Psoas muscle (tissue), 8 donors: ENCODE results near the gene TENM3. TPM values are rescaled to one million over a fixed set of nuclear protein-coding genes. Genes with fewer than 3 reads are reported as not detected.

ENCODE experiments used
- ATAC-seq, 4 donors: fragments of 200-7000 bp; cut with Tn5 transposase; one replicate each; pipeline ENCODE4 v1.9.1; 2020; ENCODE audit warnings: moderate library complexity in 3 of 4, mild to moderate bottlenecking in 2 of 4
- DNase-seq, 2 donors: peaks; one replicate each; pipeline ENCODE4 v3.0.0-alpha.2; 2020
- H3K27ac ChIP-seq: fragments of 200-600 bp; one replicate; pipeline ENCODE4 v1.8.0; 2022
- H3K27me3 ChIP-seq, 3 donors: fragments of 200-600 bp in 1 of 3; one replicate each; pipeline versions ENCODE4 v1.6.1 to v1.8.0; 2013 to 2022; ENCODE audit warnings: low read length in 2 of 3, mild to moderate bottlenecking in 2 of 3, moderate library complexity in 1 of 3; ENCODE audit not compliant: insufficient read depth in 3 of 3
- H3K36me3 ChIP-seq, 2 donors: fragments of 200-600 bp in 1 of 2; one replicate each; pipeline versions ENCODE4 v1.6.1 to v1.8.0; 2013 to 2022; ENCODE audit warnings: low read depth in 1 of 2, mild to moderate bottlenecking in 1 of 2, moderate library complexity in 1 of 2; ENCODE audit not compliant: insufficient read depth in 1 of 2
- H3K4me1 ChIP-seq: fragments of 200-600 bp; one replicate; pipeline ENCODE4 v1.8.0; 2022
- H3K4me3 ChIP-seq: fragments of 200-600 bp; one replicate; pipeline ENCODE4 v1.8.0; 2022; ENCODE audit warnings: mild to moderate bottlenecking
- H3K9me3 ChIP-seq: fragments of 200-600 bp; one replicate; pipeline ENCODE4 v1.8.0; 2022
- WGBS, 3 donors: extraction: QIAGEN DNeasy Blood & Tissue Kit; methylation state at CpG; one replicate each; pipeline versions ENCODE4 v1.1.6 to v1.1.7; 2013; 5-methylcytosine and 5-hydroxymethylcytosine counted together
- intact Hi-C, 2 donors: fragments of 100-400 bp; cut with DNase I; formaldehyde crosslinking; loops; one replicate each; pipeline versions ENCODE4 v1.11.0 to v1.14.2; 2022
- polyA plus RNA-seq, 3 donors: library from polyadenylated mRNA; stranded (reverse); fragments of 200-250 nt; gene quantifications; one replicate each; pipeline ENCODE4 v1.2.3, GENCODE V29; 2013
- total RNA-seq, 4 donors: library from RNA; stranded (reverse); fragmentation: NEBNext Ultra II Directional in 2 of 4; extraction: Animal tissue kit (Norgen Biotek cat#: 25700) in 2 of 4; gene quantifications; one replicate each; pipeline versions ENCODE4 v1.2.1 to v1.2.4, GENCODE V29; 2021 to 2023
- TF ChIP-seq, protein P1 (sequence below): fragments of 200-600 bp; IDR thresholded peaks from one replicate; pipeline ENCODE4 v1.8.0; 2022; ENCODE audit warnings: antibody characterized with exemption
- donor health status: healthy with polysubstance abuse.
- donor health status: DM: no; HTN: no; CAD: no; lungs with moderate emphysema.
- donor health status: Bipolar disorder and iron deficiency.
- donor health status: healthy.
- donor health status: DM: yes; HTN: yes; CAD: no.
- donor health status: DM: no; HTN: no; CAD: no.
- donor health status: DM: no; HTN: no; CAD: no.
- donor health status: DM: yes; HTN: yes; CAD: no.

The TENM3 gene
- total and polyA plus RNA-seq, 7 donors = 0.48 to 11.6 (median 5.3) TPM

DNA sequence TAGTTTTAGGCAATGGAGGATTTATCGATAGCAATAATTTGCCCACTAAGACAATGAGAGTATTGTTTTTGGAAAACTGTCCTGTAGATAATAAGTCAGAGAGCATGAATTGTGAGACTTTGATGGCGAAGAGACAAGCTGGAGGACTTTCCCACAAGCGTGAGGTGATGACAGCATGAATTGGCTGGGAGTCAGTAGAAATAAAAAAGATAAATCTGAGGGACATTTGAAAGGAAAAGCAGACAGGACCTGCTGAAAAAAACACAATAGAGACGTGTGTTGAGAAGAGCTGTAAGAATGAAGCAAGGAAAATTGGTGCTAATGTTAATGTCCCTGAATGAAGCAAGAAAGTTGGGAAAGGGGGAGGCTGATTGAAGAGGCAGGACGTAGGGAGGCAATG lies 440.5 kb downstream of the TENM3 start:
- TF ChIP-seq, protein P1, sequence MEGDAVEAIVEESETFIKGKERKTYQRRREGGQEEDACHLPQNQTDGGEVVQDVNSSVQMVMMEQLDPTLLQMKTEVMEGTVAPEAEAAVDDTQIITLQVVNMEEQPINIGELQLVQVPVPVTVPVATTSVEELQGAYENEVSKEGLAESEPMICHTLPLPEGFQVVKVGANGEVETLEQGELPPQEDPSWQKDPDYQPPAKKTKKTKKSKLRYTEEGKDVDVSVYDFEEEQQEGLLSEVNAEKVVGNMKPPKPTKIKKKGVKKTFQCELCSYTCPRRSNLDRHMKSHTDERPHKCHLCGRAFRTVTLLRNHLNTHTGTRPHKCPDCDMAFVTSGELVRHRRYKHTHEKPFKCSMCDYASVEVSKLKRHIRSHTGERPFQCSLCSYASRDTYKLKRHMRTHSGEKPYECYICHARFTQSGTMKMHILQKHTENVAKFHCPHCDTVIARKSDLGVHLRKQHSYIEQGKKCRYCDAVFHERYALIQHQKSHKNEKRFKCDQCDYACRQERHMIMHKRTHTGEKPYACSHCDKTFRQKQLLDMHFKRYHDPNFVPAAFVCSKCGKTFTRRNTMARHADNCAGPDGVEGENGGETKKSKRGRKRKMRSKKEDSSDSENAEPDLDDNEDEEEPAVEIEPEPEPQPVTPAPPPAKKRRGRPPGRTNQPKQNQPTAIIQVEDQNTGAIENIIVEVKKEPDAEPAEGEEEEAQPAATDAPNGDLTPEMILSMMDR = no peak
- Histone ChIP-seq H3K36me3 (no peaks in the 10 kb centered on the region), H3K9me3 (no peaks in the 10 kb centered on the region), H3K4me3 (no peak overlapping the region), H3K27ac (no peak overlapping the region), H3K4me1 (peaks cover 3% of the 10 kb centered on the region), H3K27me3 (no peaks in the 10 kb centered on the region)
- intact Hi-C loops = no loop called here
- no peak for DNase-seq
- WGBS, 3 donors = 59 to 69% (median 60%) methylated on average over 5 of the region's 5 CpGs
- no peak for ATAC-seq

DNA sequence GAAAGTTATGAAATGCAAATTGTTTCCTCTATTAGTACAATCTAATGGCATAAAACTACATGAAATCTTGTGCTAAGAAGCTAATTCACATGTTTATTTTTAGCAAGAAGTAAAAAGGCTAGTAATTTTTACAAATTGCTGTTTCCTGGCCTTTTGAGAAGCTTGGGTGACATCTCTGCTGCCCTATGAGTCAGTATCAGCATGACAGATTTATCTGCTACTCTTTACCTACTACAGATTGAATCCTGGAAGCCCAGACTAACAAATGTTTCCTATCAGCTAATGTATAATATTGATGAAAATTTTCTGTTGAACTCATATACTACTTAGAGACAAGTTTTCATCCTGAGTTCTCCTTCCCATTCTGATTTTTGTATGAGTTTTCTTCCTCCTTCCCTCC lies 441.6 kb downstream of the TENM3 start:
- TF ChIP-seq, protein P1 = no peak

DNA sequence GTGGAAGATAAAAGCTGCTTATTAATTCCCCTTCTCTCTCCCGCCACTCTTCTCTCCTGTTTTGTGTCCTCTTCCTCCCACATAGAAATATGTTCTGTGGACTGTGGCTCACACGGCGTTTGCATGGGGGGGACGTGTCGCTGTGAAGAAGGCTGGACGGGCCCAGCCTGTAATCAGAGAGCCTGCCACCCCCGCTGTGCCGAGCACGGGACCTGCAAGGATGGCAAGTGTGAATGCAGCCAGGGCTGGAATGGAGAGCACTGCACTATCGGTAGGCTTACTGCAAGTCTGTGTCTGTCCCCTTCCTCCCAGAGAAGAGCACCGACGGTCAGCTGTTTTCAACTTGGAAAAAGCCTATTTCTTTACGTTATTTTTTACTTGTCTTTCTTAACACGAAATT lies 444.9 kb downstream of the TENM3 start:
- H3K4me1 ChIP-seq = no peaks in the 10 kb centered on the region
- no peak overlapping the region for H3K27ac ChIP-seq
- no peaks in the 10 kb centered on the region for H3K9me3 ChIP-seq
- 70 to 72% (median 71%) methylated on average over 14 of the region's 14 CpGs for WGBS, 3 donors
- TF ChIP-seq, protein P1 = no peak
- H3K4me3 ChIP-seq = no peak overlapping the region
- H3K27me3 ChIP-seq = no peaks in the 10 kb centered on the region
- intact Hi-C loops = no loop called here
- ATAC-seq = no peak
- H3K36me3 ChIP-seq = no peaks in the 10 kb centered on the region
- peak in 1 of 2 donors; percentile 39 for DNase-seq

More for the DNA sequence above, 441.6 kb downstream of the TENM3 start:
- no peaks in the 10 kb centered on the region for H3K9me3 ChIP-seq
- no peaks in the 10 kb centered on the region for H3K36me3 ChIP-seq
- DNase-seq (no peak), ATAC-seq (no peak)
- peaks cover 3% of the 10 kb centered on the region for H3K4me1 ChIP-seq
- H3K27me3 ChIP-seq = no peaks in the 10 kb centered on the region
- intact Hi-C loops = no loop called here
- no peak overlapping the region for H3K4me3 ChIP-seq
- H3K27ac ChIP-seq = no peak overlapping the region

DNA sequence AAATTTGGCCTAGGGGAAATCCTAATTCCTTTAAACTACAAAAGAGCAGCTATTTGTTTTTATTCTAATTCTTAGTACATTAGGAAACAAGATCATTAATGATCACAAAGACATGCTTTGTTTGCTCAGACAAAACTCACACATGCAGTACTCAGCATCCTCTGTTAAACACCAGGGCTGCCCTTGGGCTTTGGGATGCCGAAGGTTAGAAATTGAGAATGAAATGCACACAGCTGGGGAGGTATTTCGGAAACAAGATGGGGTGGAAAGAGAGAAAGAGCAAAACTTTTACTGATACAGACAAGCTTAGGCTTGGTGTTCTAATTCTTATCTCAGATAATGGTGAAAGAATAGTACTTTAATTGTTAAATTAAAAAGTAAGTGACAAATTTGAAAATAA lies 451.3 kb downstream of the TENM3 start:
- Histone ChIP-seq H3K36me3 (no peaks in the 10 kb centered on the region), H3K4me3 (no peak overlapping the region), H3K27ac (no peak overlapping the region), H3K4me1 (no peaks in the 10 kb centered on the region), H3K27me3 (no peaks in the 10 kb centered on the region), H3K9me3 (no peaks in the 10 kb centered on the region)
- TF ChIP-seq, protein P1 = no peak
- ATAC-seq (no peak), DNase-seq (no peak)
- WGBS, 3 donors = 79 to 83% (median 80%) methylated on average over 2 of the region's 2 CpGs
- intact Hi-C loops = no loop called here

DNA sequence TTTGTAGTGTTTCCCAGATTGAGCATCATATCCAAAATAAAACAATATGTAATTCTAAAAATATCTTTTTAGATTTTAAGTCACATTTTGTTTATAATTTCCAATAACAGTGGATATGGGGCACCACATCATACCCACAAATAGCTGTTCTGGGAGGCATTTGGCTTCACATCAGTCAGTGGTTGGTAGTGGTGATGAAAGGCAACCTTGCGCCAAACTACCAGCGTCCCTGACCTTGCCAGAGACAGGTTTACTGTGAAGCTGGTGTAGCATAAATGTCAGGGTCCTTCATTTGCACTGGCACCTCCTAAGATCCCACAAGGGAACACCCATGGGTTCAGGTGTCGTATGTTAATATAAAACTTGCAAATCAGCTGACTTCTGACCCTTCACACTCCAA lies 451.8 kb downstream of the TENM3 start:
- Histone ChIP-seq H3K27ac (no peak overlapping the region), H3K4me3 (no peak overlapping the region), H3K9me3 (no peaks in the 10 kb centered on the region), H3K27me3 (no peaks in the 10 kb centered on the region), H3K36me3 (no peaks in the 10 kb centered on the region), H3K4me1 (no peaks in the 10 kb centered on the region)
- 52 to 65% (median 58%) methylated on average over 3 of the region's 3 CpGs for WGBS, 3 donors
- intact Hi-C loops = no loop called here
- DNase-seq = peak in 1 of 2 donors; percentile 16
- ATAC-seq = peak; percentile 55 to 88 (median 76)
- TF ChIP-seq, protein P1 = no peak
